ENCODE results near the gene KIF5B. TPM values are rescaled to one million over a fixed set of nuclear protein-coding genes. Genes with fewer than 3 reads are reported as not detected.

KIF5B gene
- total RNA-seq, 2 donors from 2014 or later: 148 to 164 TPM

GRCh38 chr10:32084185-32084851, 28.1 kb upstream of the KIF5B start:
- Histone ChIP-seq H3K4me3 (no peak overlapping the region), H3K4me1 (ENCODE audit: control insufficient read depth in 1 of 2, low read depth in 2 of 2) (no peaks in the 10 kb centered on the region), H3K27ac (no peak overlapping the region), H3K27me3 (replicated peaks; ENCODE audit: insufficient read depth) (no peaks in the 10 kb centered on the region), H3K36me3 (no peaks in the 10 kb centered on the region), H3K9me3 (no peaks in the 10 kb centered on the region)
- DNase-seq (ENCODE audit: low spot score): no peak
- ATAC-seq (ENCODE audit: insufficient number of reproducible peaks, low FRiP score, low read depth): no peak
- no peak for TF ChIP-seq CTCF (IDR thresholded peaks at IDR 0.05)

GRCh38 chr10:32077896-32078485, 21.8 kb upstream of the KIF5B start:
- no peaks in the 10 kb centered on the region for H3K36me3 ChIP-seq
- no peak overlapping the region for H3K27ac ChIP-seq
- no peak for TF ChIP-seq CTCF (IDR thresholded peaks at IDR 0.05)
- no peaks in the 10 kb centered on the region for H3K4me1 ChIP-seq (ENCODE audit: control insufficient read depth in 1 of 2, low read depth in 2 of 2)
- DNase-seq (ENCODE audit: low spot score) (no peak), ATAC-seq (ENCODE audit: insufficient number of reproducible peaks, low FRiP score, low read depth) (no peak)
- no peaks in the 10 kb centered on the region for H3K27me3 ChIP-seq (replicated peaks; ENCODE audit: insufficient read depth)
- H3K9me3 ChIP-seq: no peaks in the 10 kb centered on the region
- H3K4me3 ChIP-seq: no peak overlapping the region

GRCh38 chr10:32073659-32074058, 17.4 kb upstream of the KIF5B start:
- Histone ChIP-seq H3K4me3 (no peak overlapping the region), H3K4me1 (ENCODE audit: control insufficient read depth in 1 of 2, low read depth in 2 of 2) (no peaks in the 10 kb centered on the region)
- TF ChIP-seq CTCF (IDR thresholded peaks at IDR 0.05): no peak

GRCh38 chr10:32073128-32073527, 16.9 kb upstream of the KIF5B start:
- Histone ChIP-seq H3K27ac (no peak overlapping the region), H3K36me3 (no peaks in the 10 kb centered on the region), H3K4me1 (ENCODE audit: control insufficient read depth in 1 of 2, low read depth in 2 of 2) (no peaks in the 10 kb centered on the region), H3K27me3 (replicated peaks; ENCODE audit: insufficient read depth) (no peaks in the 10 kb centered on the region), H3K4me3 (no peak overlapping the region), H3K9me3 (no peaks in the 10 kb centered on the region)
- no peak for TF ChIP-seq CTCF (IDR thresholded peaks at IDR 0.05)
- no peak for ATAC-seq (ENCODE audit: insufficient number of reproducible peaks, low FRiP score, low read depth)
- DNase-seq (ENCODE audit: low spot score): no peak

More at GRCh38 chr10:32073659-32074058, 17.4 kb upstream of the KIF5B start:
- Histone ChIP-seq H3K27ac (no peak overlapping the region), H3K9me3 (no peaks in the 10 kb centered on the region), H3K27me3 (replicated peaks; ENCODE audit: insufficient read depth) (no peaks in the 10 kb centered on the region), H3K36me3 (no peaks in the 10 kb centered on the region)
- DNase-seq (ENCODE audit: low spot score): no peak
- no peak for ATAC-seq (ENCODE audit: insufficient number of reproducible peaks, low FRiP score, low read depth)

GRCh38 chr10:32072025-32072800, 16.0 kb upstream of the KIF5B start:
- Histone ChIP-seq H3K9me3 (no peaks in the 10 kb centered on the region), H3K4me1 (ENCODE audit: control insufficient read depth in 1 of 2, low read depth in 2 of 2) (no peaks in the 10 kb centered on the region), H3K36me3 (no peaks in the 10 kb centered on the region), H3K4me3 (no peak overlapping the region), H3K27me3 (replicated peaks; ENCODE audit: insufficient read depth) (no peaks in the 10 kb centered on the region), H3K27ac (no peak overlapping the region)
- DNase-seq (ENCODE audit: low spot score): no peak
- ATAC-seq (ENCODE audit: insufficient number of reproducible peaks, low FRiP score, low read depth): no peak
- no peak for TF ChIP-seq CTCF (IDR thresholded peaks at IDR 0.05)

All from thoracic aorta (tissue), 2 donors.